Ascending aorta (tissue), 2 donors: ENCODE data around the gene IL1RAP. TPM values are rescaled to one million over a fixed set of nuclear protein-coding genes. Genes with fewer than 3 reads are reported as not detected.

ENCODE experiments used
- DNase-seq, 2 donors: peaks; one replicate each; pipeline ENCODE4 v3.0.0-alpha.2; 2019; ENCODE audit warnings: low spot score in 2 of 2
- H3K27ac ChIP-seq, 2 donors: fragments of 200-600 bp; sonication (generic); one replicate each; pipeline ENCODE4 v1.5.1; 2016 to 2017; ENCODE audit warnings: mild to moderate bottlenecking in 1 of 2
- H3K27me3 ChIP-seq: fragments of 200-600 bp; sonication (generic); one replicate; pipeline ENCODE4 v1.5.1; 2017
- H3K36me3 ChIP-seq, 2 donors: fragments of 200-600 bp; sonication (generic); one replicate each; pipeline ENCODE4 v1.5.1; 2016
- H3K4me1 ChIP-seq, 2 donors: fragments of 200-600 bp; sonication (generic); one replicate each; pipeline ENCODE4 v1.5.1; 2016 to 2017; ENCODE audit warnings: mild to moderate bottlenecking in 1 of 2
- H3K4me3 ChIP-seq, 2 donors: fragments of 200-600 bp; sonication (generic); one replicate each; pipeline ENCODE4 v1.5.1; 2016 to 2017; ENCODE audit warnings: mild to moderate bottlenecking in 1 of 2
- H3K9me3 ChIP-seq, 2 donors: fragments of 200-600 bp; sonication (generic); one replicate each; pipeline ENCODE4 v1.5.1; 2016
- CTCF ChIP-seq, 3 experiments: fragments of 200-600 bp in 2 of 3; fragments of 450-650 bp in 1 of 3; sonication (generic) in 2 of 3; IDR thresholded peaks; one replicate each; pipeline ENCODE4 v1.5.1; 2016 to 2019; ENCODE audit warnings: antibody characterized with exemption in 3 of 3, mild to moderate bottlenecking in 1 of 3, moderate library complexity in 1 of 3
- intact Hi-C: fragments of 100-400 bp; cut with DNase I; formaldehyde crosslinking; loops from one replicate; pipeline ENCODE4 v1.15.1; 2023
- total RNA-seq: library from RNA; depleted of rRNA; stranded (reverse); fragments of >200 nt; gene quantifications from one replicate; pipeline ENCODE4 v1.1.0, GENCODE V29; 2016

The IL1RAP gene
- total RNA-seq, 1 donor from 2014 or later, result 12.8 TPM

- Histone ChIP-seq H3K27ac (no peak overlapping the region), H3K27me3 (no peaks in the 10 kb centered on the region), H3K36me3 (no peaks in the 10 kb centered on the region), H3K4me3 (no peak overlapping the region), H3K9me3 (no peaks in the 10 kb centered on the region), H3K4me1 (peaks cover 0 to 3% of the 10 kb centered on the region in 2 donors)
- intact Hi-C loops, result no loop called here
- DNase-seq, result no peak
- TF ChIP-seq CTCF (IDR thresholded peaks at IDR 0.05), result no peak
Observed at GRCh38 chr3:190537146-190537545, 23.3 kb downstream of the IL1RAP start.

GRCh38 chr3:190538288-190538687, 24.4 kb downstream of the IL1RAP start:
- no peaks in the 10 kb centered on the region for H3K36me3 ChIP-seq
- H3K27ac ChIP-seq, result no peak overlapping the region
- TF ChIP-seq CTCF (IDR thresholded peaks at IDR 0.05), result no peak
- H3K27me3 ChIP-seq, result no peaks in the 10 kb centered on the region
- no peak overlapping the region for H3K4me3 ChIP-seq
- intact Hi-C loops, result no loop called here
- H3K9me3 ChIP-seq, result no peaks in the 10 kb centered on the region
- no peak for DNase-seq
- H3K4me1 ChIP-seq, result peaks cover 0 to 3% of the 10 kb centered on the region in 2 donors

- intact Hi-C loops, result no loop called here
- Histone ChIP-seq H3K36me3 (no peaks in the 10 kb centered on the region), H3K27ac (no peak overlapping the region), H3K27me3 (no peaks in the 10 kb centered on the region), H3K9me3 (no peaks in the 10 kb centered on the region), H3K4me1 (no peaks in the 10 kb centered on the region), H3K4me3 (no peak overlapping the region)
- TF ChIP-seq CTCF (IDR thresholded peaks at IDR 0.05), result no peak
- no peak for DNase-seq
Observed at GRCh38 chr3:190539526-190539925, 25.6 kb downstream of the IL1RAP start.

GRCh38 chr3:190541008-190541407, 27.1 kb downstream of the IL1RAP start:
- no peaks in the 10 kb centered on the region for H3K27me3 ChIP-seq
- intact Hi-C loops, result no loop called here

GRCh38 chr3:190541560-190541959, 27.7 kb downstream of the IL1RAP start:
- Histone ChIP-seq H3K9me3 (no peaks in the 10 kb centered on the region), H3K27me3 (no peaks in the 10 kb centered on the region), H3K4me1 (no peaks in the 10 kb centered on the region), H3K4me3 (no peak overlapping the region), H3K36me3 (no peaks in the 10 kb centered on the region), H3K27ac (no peak overlapping the region)
- DNase-seq, result no peak
- TF ChIP-seq CTCF (IDR thresholded peaks at IDR 0.05), result no peak
- intact Hi-C loops, result no loop called here

More at GRCh38 chr3:190541008-190541407, 27.1 kb downstream of the IL1RAP start:
- H3K36me3 ChIP-seq, result no peaks in the 10 kb centered on the region
- no peak for TF ChIP-seq CTCF (IDR thresholded peaks at IDR 0.05)
- no peak overlapping the region for H3K27ac ChIP-seq
- no peaks in the 10 kb centered on the region for H3K4me1 ChIP-seq
- no peak overlapping the region for H3K4me3 ChIP-seq
- no peaks in the 10 kb centered on the region for H3K9me3 ChIP-seq
- no peak for DNase-seq

GRCh38 chr3:190542846-190543245, 29.0 kb downstream of the IL1RAP start:
- Histone ChIP-seq H3K4me3 (no peak overlapping the region), H3K36me3 (no peaks in the 10 kb centered on the region), H3K27me3 (no peaks in the 10 kb centered on the region), H3K4me1 (no peaks in the 10 kb centered on the region), H3K27ac (no peak overlapping the region), H3K9me3 (no peaks in the 10 kb centered on the region)
- TF ChIP-seq CTCF (IDR thresholded peaks at IDR 0.05), result no peak
- no peak for DNase-seq
- intact Hi-C loops, result no loop called here
